Prostate gland (tissue), 2 donors: ENCODE results near the gene TNFAIP6.

ENCODE experiments used
- CTCF ChIP-seq, 4 experiments: fragments of 200-600 bp in 2 of 4; fragments of 450-650 bp in 2 of 4; sonication (generic) in 2 of 4; IDR thresholded peaks; 1 replicate in 3 of 4; 2 replicates in 1 of 4; pipeline ENCODE4 v1.5.1; 2016 to 2019; ENCODE audit warnings: antibody characterized with exemption in 4 of 4, mild to moderate bottlenecking in 2 of 4, moderate library complexity in 2 of 4
- POLR2A ChIP-seq: fragments of 450-650 bp; IDR thresholded peaks from one replicate; pipeline ENCODE4 v1.6.1; 2016; ENCODE audit warnings: antibody characterized with exemption, mild to moderate bottlenecking

- no peak for TF ChIP-seq CTCF (IDR thresholded peaks at IDR 0.05)
- no peak for TF ChIP-seq POLR2A
Observed at GRCh38 chr2:151347906-151348305, 9.5 kb upstream of the TNFAIP6 start.
